ENCODE measurements around the gene GGA2. TPM values are rescaled to one million over a fixed set of nuclear protein-coding genes. Genes with fewer than 3 reads are reported as not detected.
A peak's percentile ranks its signal among the peaks of the same experiment; 100 is the strongest.
"Not testable (repeated sequence)": the region's sequence is repeated elsewhere in the genome, so short reads cannot be mapped to it uniquely, and the experiment has no call there.

Gene GGA2
- total RNA-seq, 2 donors from 2014 or later: 87.2 to 138 TPM

- Mint-ChIP-seq H3K9me3 (no peaks in the 10 kb centered on the region), H3K27me3 (no peaks in the 10 kb centered on the region), H3K4me3 (no peak overlapping the region), H3K27ac (peak overlapping the region; percentile 3), H3K4me1 (peaks cover 17% of the 10 kb centered on the region), H3K36me3 (ENCODE audit: low read depth) (peaks cover 20% of the 10 kb centered on the region)
- no peak for ATAC-seq (replicated peaks)
Observed at GRCh38 chr16:23516366-23517137, 6.3 kb upstream of the GGA2 start.

- H3K4me1 Mint-ChIP-seq: peaks cover 17% of the 10 kb centered on the region
- peaks cover 13% of the 10 kb centered on the region for H3K36me3 Mint-ChIP-seq (ENCODE audit: low read depth)
- H3K27me3 Mint-ChIP-seq: no peaks in the 10 kb centered on the region
- H3K9me3 Mint-ChIP-seq: no peaks in the 10 kb centered on the region
- ATAC-seq (replicated peaks): no peak
- H3K4me3 Mint-ChIP-seq: no peak overlapping the region
- H3K27ac Mint-ChIP-seq: no peak overlapping the region
Observed at GRCh38 chr16:23515881-23516280, 5.6 kb upstream of the GGA2 start.

GRCh38 chr16:23514381-23515152, 4.3 kb upstream of the GGA2 start:
- H3K27me3 Mint-ChIP-seq: no peaks in the 10 kb centered on the region
- H3K27ac Mint-ChIP-seq: peak overlapping the region; percentile 20
- H3K9me3 Mint-ChIP-seq: no peaks in the 10 kb centered on the region
- ATAC-seq (replicated peaks): peak; percentile 49
- H3K4me1 Mint-ChIP-seq: peaks cover 21% of the 10 kb centered on the region
- H3K4me3 Mint-ChIP-seq: peak overlapping the region; percentile 17
- H3K36me3 Mint-ChIP-seq (ENCODE audit: low read depth): peaks cover 12% of the 10 kb centered on the region

DNA sequence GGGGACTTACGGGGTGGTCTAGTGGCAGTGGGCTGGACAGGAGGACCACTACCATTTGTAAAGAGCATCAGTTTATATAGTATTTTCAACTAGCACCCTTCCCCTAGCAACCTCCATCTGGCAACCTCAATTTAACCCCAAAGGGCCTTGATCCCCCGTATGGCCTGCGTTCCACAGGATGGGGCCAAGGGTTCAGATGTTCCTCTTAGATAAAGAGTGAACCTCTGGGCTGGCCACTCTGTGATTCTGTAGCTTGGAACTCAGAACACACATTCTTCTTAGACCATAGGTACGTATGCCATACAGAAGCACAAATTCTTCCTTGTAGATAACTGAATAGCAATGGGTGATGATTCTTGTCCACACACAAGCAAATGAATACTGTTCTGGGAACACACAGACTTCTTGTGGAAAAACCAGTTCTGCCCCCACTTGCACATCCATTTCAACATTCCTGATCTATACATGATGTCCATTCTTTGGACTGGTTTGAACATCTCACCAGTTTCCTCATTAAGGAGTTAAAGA, 1.9 kb upstream of the GGA2 start:
- H3K27ac Mint-ChIP-seq: no peak overlapping the region
- H3K27me3 Mint-ChIP-seq: no peaks in the 10 kb centered on the region
- H3K4me1 Mint-ChIP-seq: peaks cover 36% of the 10 kb centered on the region
- H3K36me3 Mint-ChIP-seq (ENCODE audit: low read depth): peaks cover 22% of the 10 kb centered on the region
- no peak overlapping the region for H3K4me3 Mint-ChIP-seq
- H3K9me3 Mint-ChIP-seq: no peaks in the 10 kb centered on the region
- ATAC-seq (replicated peaks): no peak

DNA sequence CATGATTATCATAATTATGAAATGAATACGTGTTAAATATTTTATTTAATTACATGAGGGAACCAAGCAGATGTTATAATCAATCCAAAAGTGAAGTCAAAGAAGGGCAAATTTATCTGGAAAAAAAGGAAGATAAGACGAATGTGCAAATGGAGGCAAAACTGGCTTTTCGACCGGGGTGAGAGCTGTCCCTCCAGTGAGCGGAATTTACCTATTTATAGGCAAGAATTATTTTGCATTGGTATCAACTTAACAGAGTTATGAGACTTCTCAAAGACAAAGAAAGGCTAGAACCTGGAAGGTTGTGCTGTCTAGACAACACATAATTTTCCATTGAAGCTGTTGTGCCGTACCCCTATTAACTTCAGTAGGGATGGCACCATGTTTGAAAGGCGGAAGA, 1.4 kb upstream of the GGA2 start:
- no peak overlapping the region for H3K27ac Mint-ChIP-seq
- H3K4me3 Mint-ChIP-seq: peak overlapping the region; percentile 89
- H3K27me3 Mint-ChIP-seq: no peaks in the 10 kb centered on the region
- no peaks in the 10 kb centered on the region for H3K9me3 Mint-ChIP-seq
- ATAC-seq (replicated peaks): no peak
- peaks cover 27% of the 10 kb centered on the region for H3K36me3 Mint-ChIP-seq (ENCODE audit: low read depth)
- peaks cover 41% of the 10 kb centered on the region for H3K4me1 Mint-ChIP-seq

DNA sequence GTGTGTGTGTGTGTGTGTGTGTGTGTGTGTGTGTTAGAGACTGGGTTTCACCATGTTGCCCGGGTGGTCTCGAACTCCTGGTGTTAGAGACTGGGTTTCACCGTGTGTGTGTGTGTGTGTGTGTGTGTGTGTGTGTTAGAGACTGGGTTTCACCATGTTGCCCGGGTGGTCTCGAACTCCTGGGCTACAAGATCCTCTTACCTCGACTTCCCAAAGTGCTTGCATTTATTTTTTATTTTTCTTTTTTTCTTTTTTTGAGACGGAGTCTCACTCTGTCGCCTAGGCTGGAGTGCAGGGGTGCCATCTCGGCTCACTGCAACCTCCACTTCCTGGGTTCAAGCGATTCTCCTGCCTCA, 599 bp upstream of the GGA2 start:
- not testable (repeated sequence) for ATAC-seq (replicated peaks); H3K9me3 Mint-ChIP-seq; H3K27me3 Mint-ChIP-seq
- H3K36me3 Mint-ChIP-seq (ENCODE audit: low read depth): peaks cover 34% of the 10 kb centered on the region
- peak overlapping the region; percentile 84 for H3K27ac Mint-ChIP-seq
- H3K4me3 Mint-ChIP-seq: peak overlapping the region; percentile 89
- H3K4me1 Mint-ChIP-seq: peaks cover 44% of the 10 kb centered on the region

DNA sequence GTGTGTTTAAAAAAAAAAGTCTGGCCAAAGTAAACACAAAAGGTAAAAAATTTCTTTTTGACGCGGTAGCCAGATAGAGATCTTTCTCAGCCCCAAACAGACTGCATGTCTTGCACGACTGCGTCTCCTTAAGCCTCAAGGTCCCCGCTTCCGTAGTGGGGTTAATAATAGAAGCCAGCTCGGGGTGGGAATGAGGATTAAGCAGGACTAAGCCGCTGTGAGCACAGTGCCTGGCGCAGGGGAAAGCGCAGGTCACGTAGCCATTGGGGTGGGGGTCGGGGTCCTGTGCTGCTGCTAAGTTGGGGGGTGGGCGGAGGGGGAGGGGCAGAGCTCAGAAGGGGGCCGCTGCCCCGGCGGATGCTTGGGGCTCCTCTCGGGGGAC, 521 bp downstream of the GGA2 start:
- Mint-ChIP-seq H3K27ac (peak overlapping the region; percentile 81), H3K4me3 (peak overlapping the region; percentile 89), H3K9me3 (no peaks in the 10 kb centered on the region), H3K36me3 (ENCODE audit: low read depth) (peaks cover 35% of the 10 kb centered on the region), H3K27me3 (no peaks in the 10 kb centered on the region), H3K4me1 (peaks cover 44% of the 10 kb centered on the region)
- ATAC-seq (replicated peaks): peak; percentile 20

DNA sequence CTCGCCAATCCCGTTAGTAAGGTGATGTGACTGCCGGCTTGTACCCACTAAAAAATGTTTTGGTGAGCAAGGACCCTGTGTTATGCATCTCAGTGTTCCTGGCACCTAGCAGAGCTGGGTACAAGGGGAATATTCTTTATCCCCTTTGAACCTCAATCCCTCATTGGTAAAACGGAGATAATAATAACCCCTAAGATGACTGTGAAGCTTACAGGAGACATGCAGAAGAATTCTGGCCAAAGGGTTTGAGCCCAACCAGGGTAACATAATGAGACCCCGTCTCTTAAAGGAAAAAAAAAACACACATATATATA, 896 bp downstream of the GGA2 start:
- ATAC-seq (replicated peaks): no peak
- no peaks in the 10 kb centered on the region for H3K9me3 Mint-ChIP-seq
- H3K4me3 Mint-ChIP-seq: peak overlapping the region; percentile 89
- H3K27me3 Mint-ChIP-seq: no peaks in the 10 kb centered on the region
- H3K36me3 Mint-ChIP-seq (ENCODE audit: low read depth): peaks cover 32% of the 10 kb centered on the region
- peak overlapping the region; percentile 81 for H3K27ac Mint-ChIP-seq
- H3K4me1 Mint-ChIP-seq: peaks cover 42% of the 10 kb centered on the region

DNA sequence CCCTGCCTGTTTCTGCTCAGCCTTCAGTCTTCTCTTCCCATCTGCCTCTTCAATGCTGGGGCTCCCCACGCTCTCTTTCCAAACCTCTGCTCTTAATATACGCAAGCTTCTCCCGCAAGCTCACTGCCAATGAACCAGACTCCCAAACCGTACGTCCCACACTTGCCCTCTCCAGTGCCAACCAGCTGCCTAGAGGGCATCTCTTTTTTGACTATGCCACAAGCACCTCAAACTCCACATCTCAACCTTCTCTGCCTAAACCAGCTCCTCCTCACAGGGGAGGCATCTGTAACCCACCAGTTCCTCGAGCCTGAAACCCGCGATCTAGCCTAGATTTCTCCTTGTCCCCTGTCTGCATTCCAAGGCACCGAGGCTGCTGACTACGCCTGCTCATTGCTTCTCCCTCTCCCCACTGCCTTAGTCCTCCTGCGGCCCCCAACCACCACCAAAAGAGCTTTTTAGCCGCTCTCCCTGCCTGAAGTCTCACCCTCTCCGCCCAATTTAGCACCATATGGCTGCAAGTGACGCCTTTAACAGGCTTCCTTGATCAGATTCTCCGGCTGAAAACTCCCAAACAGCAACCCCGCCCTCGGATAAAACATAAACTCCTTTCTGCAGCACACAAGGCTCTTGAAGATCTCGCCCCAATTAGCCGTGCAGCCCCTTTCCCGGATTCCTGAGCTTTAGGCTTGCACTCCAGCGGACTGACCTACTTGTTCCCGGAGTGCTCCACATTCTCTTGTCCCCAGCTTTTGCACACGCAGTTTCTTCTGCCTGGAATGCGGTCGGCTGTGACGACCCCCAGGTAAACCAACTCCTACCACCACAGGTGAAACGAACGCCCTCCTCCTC, 1.5 kb downstream of the GGA2 start:
- Mint-ChIP-seq H3K4me3 (peak overlapping the region; percentile 89), H3K27ac (peak overlapping the region; percentile 81), H3K9me3 (no peaks in the 10 kb centered on the region), H3K4me1 (peaks cover 42% of the 10 kb centered on the region), H3K27me3 (no peaks in the 10 kb centered on the region), H3K36me3 (ENCODE audit: low read depth) (peaks cover 32% of the 10 kb centered on the region)
- ATAC-seq (replicated peaks): no peak

DNA sequence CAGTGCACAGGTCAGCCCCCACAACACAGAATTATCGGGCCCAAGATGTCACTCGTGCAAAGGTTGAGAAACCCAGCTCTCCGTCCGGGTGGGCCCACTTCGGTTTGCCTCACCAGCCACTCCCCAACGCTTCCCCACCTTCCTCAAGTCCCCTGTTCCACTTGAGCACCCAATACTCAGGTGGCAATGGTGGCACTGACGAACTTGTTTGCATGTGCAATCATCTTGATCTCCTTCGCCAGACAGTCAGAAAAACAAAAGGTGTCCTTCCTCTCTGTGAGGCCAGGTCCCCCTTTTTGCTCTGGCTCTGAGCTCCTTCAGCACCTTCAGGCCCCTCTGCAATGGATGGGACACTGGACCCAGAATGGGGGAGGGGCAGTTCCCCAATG, 3.7 kb downstream of the GGA2 start:
- Mint-ChIP-seq H3K27me3 (no peaks in the 10 kb centered on the region), H3K4me1 (peaks cover 42% of the 10 kb centered on the region), H3K4me3 (peak overlapping the region; percentile 43), H3K36me3 (ENCODE audit: low read depth) (peaks cover 52% of the 10 kb centered on the region), H3K9me3 (no peaks in the 10 kb centered on the region), H3K27ac (peak overlapping the region; percentile 17)
- ATAC-seq (replicated peaks): no peak

DNA sequence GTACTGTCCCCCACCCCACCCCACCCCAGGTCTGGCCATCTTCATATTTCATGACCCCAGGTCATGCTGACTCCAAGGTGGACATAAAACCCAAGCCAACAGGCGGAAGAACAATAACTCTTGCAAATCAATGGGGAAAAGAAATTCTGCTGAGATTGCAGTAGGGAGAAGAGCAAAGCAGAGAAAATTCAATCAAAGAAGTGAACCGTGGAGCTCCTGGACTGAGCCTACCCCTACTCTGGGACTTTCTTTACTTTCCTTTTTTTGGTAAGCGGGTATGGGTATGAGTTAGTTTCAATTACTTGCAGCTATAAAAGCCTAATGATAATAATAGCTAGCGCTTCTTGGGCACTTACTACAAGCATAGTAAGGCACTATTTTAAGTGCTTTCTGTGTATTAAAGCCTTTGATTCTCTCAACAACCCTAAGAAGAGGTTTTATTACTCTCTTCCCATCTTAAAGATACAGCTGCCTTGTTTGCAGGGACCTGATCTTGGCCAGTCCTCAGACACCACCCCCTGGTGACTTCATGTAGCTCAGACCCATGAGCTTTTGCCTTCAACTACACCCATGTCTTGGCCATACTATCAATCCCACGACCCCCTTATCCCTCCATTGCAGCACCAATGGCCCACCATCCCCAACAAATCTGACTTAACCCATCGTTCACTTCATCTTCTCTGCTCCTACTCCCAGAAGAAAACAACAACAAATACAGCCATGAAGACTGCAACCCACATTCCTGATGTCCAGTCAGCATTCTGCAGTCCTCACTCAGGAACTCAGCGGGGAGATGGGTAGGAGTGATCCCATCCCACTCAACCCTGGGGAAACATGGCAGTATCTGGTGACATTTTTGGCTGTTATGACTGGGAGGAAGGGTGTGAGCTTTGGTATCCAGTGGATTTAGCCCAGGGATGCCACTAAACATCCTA, 4.4 kb downstream of the GGA2 start:
- peak overlapping the region; percentile 17 for H3K27ac Mint-ChIP-seq
- H3K9me3 Mint-ChIP-seq: no peaks in the 10 kb centered on the region
- H3K4me3 Mint-ChIP-seq: peak overlapping the region; percentile 43

GRCh38 chr16:23505180-23505665, 5.1 kb downstream of the GGA2 start:
- Mint-ChIP-seq H3K4me3 (peak overlapping the region; percentile 67), H3K4me1 (peaks cover 51% of the 10 kb centered on the region), H3K27ac (peak overlapping the region; percentile 72), H3K27me3 (no peaks in the 10 kb centered on the region), H3K36me3 (ENCODE audit: low read depth) (peaks cover 66% of the 10 kb centered on the region), H3K9me3 (no peaks in the 10 kb centered on the region)
- no peak for ATAC-seq (replicated peaks)

More for the DNA sequence above, 4.4 kb downstream of the GGA2 start:
- H3K36me3 Mint-ChIP-seq (ENCODE audit: low read depth): peaks cover 59% of the 10 kb centered on the region
- no peaks in the 10 kb centered on the region for H3K27me3 Mint-ChIP-seq
- H3K4me1 Mint-ChIP-seq: peaks cover 47% of the 10 kb centered on the region
- ATAC-seq (replicated peaks): no peak

DNA sequence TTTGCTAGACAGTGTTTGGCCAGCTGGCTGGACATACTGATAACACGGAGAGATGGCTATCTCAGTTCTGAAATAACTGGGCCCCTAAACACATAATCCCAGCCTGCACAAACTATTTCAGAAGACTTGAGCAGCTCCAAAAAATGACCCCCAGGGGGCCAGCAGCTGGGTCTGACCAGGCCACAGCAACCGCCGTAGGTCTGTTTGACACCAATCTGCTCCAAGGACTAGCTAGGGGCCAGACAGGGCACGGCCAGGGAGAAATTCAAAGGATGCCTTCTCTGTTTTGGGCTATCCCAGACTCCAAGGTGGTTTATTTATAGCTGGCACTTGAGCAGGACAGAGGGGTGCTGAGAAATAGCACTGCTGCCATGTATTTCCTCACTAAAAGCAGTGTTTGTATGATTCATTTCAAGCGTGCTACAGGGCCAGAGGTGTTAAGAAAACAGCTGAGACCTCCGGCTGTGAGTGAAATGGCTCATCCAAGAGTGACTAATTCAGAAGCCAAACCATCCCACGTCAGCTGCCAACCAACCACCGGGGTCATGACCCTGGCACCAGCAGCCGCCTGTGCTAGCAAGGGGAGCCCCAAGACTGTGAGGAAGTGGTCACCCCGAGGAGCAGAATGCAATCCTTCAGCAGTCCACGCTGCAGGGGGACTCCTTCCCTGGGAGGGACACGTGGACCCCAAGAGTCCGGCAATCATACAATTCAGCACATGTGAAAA, 5.7 kb downstream of the GGA2 start:
- peaks cover 52% of the 10 kb centered on the region for H3K4me1 Mint-ChIP-seq
- peaks cover 65% of the 10 kb centered on the region for H3K36me3 Mint-ChIP-seq (ENCODE audit: low read depth)
- peak overlapping the region; percentile 67 for H3K4me3 Mint-ChIP-seq
- no peaks in the 10 kb centered on the region for H3K27me3 Mint-ChIP-seq
- H3K27ac Mint-ChIP-seq: peak overlapping the region; percentile 72
- ATAC-seq (replicated peaks): peak; percentile 97
- no peaks in the 10 kb centered on the region for H3K9me3 Mint-ChIP-seq
